ENCODE results near the gene MS4A15. TPM values are rescaled to one million over a fixed set of nuclear protein-coding genes. Genes with fewer than 3 reads are reported as not detected.

The MS4A15 gene
- total RNA-seq, 1 donor from 2014 or later, result not detected

DNA sequence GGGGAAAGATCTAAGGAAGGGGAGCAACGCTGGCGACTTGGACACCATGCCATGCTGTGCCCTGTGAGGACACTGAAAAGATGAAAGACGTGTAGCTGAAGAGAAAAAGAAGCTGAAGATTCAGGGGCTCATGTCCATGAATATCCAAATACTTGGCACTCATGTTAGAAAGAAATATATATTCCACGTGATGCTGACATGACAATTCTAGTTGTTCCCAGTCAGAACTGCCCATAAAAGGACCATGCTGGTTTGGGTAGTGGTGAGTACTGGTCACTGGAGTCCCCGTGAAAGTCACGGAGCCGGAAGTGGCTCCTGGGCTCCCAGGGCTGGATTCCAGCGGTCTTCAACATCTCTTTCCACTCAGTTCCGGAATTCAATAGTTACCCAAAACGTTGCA is 9.9 kb downstream of the MS4A15 start:
- Histone ChIP-seq H3K79me2 (ENCODE audit: insufficient read depth, low read length) (no peaks in the 10 kb centered on the region), H3K36me3 (ENCODE audit: insufficient read depth, low read length) (no peaks in the 10 kb centered on the region), H3K9ac (ENCODE audit: low read length) (no peak overlapping the region), H3K27ac (ENCODE audit: low read depth, low read length) (no peak overlapping the region), H4K20me1 (ENCODE audit: insufficient read depth, low read length) (no peaks in the 10 kb centered on the region), H3K4me2 (ENCODE audit: low read length) (no peak overlapping the region), H3K4me1 (ENCODE audit: insufficient read depth, low read length) (no peaks in the 10 kb centered on the region), H3K27me3 (ENCODE audit: insufficient read depth, low read length) (peaks cover 2% of the 10 kb centered on the region), H3K9me3 (ENCODE audit: insufficient read depth, low read depth, low read length) (no peaks in the 10 kb centered on the region), H2AFZ (ENCODE audit: low read depth, low read length) (no peak overlapping the region), H3K4me3 (ENCODE audit: insufficient read depth, low read depth, low read length) (no peak overlapping the region)
- FAIRE-seq (no peak), DNase-seq (ENCODE audit: low read depth) (no peak)
- H3K4me1 Mint-ChIP-seq (ENCODE audit: low read depth, unreplicated experiment), result peaks cover 2% of the 10 kb centered on the region
- no peak overlapping the region for H3K4me3 Mint-ChIP-seq (ENCODE audit: unreplicated experiment)
- TF ChIP-seq, protein P1, sequence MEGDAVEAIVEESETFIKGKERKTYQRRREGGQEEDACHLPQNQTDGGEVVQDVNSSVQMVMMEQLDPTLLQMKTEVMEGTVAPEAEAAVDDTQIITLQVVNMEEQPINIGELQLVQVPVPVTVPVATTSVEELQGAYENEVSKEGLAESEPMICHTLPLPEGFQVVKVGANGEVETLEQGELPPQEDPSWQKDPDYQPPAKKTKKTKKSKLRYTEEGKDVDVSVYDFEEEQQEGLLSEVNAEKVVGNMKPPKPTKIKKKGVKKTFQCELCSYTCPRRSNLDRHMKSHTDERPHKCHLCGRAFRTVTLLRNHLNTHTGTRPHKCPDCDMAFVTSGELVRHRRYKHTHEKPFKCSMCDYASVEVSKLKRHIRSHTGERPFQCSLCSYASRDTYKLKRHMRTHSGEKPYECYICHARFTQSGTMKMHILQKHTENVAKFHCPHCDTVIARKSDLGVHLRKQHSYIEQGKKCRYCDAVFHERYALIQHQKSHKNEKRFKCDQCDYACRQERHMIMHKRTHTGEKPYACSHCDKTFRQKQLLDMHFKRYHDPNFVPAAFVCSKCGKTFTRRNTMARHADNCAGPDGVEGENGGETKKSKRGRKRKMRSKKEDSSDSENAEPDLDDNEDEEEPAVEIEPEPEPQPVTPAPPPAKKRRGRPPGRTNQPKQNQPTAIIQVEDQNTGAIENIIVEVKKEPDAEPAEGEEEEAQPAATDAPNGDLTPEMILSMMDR (IDR thresholded peaks at IDR 0.05; ENCODE audit: insufficient read depth, low read depth, low read length), result no peak
- no peak for TF ChIP-seq EZH2 (IDR thresholded peaks at IDR 0.05; ENCODE audit: insufficient read depth, low read length)
- no peak overlapping the region for H3K27ac Mint-ChIP-seq (ENCODE audit: unreplicated experiment)
- H3K27me3 Mint-ChIP-seq (ENCODE audit: low read depth, unreplicated experiment), result peaks cover 5% of the 10 kb centered on the region
- no peaks in the 10 kb centered on the region for H3K36me3 Mint-ChIP-seq (ENCODE audit: low read depth, unreplicated experiment)
- peaks cover 6% of the 10 kb centered on the region for H3K9me3 Mint-ChIP-seq (ENCODE audit: unreplicated experiment)

DNA sequence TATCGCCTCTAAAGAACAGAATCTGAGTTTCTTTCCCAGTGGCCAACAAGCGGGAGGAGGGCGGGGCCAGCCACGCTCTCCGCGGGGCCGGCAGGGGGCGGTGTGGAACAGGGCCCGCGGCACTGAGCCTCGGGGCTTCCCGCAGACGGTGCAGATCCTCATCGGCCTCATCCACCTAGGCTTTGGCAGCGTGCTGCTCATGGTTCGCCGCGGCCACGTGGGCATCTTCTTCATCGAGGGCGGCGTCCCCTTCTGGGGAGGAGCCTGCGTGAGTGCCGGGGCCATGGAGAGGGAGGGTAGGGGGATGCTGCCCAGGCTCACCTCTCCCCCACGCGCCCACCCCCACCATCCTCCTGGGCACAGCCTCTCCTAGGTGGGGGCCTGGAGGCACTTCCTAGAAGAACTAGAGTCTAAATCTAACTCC is 10.7 kb downstream of the MS4A15 start:
- DNase-seq (ENCODE audit: low read depth) (no peak), FAIRE-seq (no peak)
- H3K4me1 Mint-ChIP-seq (ENCODE audit: low read depth, unreplicated experiment), result peaks cover 4% of the 10 kb centered on the region
- no peaks in the 10 kb centered on the region for H3K36me3 Mint-ChIP-seq (ENCODE audit: low read depth, unreplicated experiment)
- peaks cover 6% of the 10 kb centered on the region for H3K9me3 Mint-ChIP-seq (ENCODE audit: unreplicated experiment)
- no peak overlapping the region for H3K27ac ChIP-seq (ENCODE audit: low read depth, low read length)
- no peak overlapping the region for H3K4me2 ChIP-seq (ENCODE audit: low read length)
- H3K27me3 Mint-ChIP-seq (ENCODE audit: low read depth, unreplicated experiment), result peaks cover 5% of the 10 kb centered on the region
- H3K9ac ChIP-seq (ENCODE audit: low read length), result no peak overlapping the region
- no peak overlapping the region for H3K4me3 ChIP-seq (ENCODE audit: insufficient read depth, low read depth, low read length)
- no peak overlapping the region for H3K27ac Mint-ChIP-seq (ENCODE audit: unreplicated experiment)
- no peaks in the 10 kb centered on the region for H3K4me1 ChIP-seq (ENCODE audit: insufficient read depth, low read length)
- H3K79me2 ChIP-seq (ENCODE audit: insufficient read depth, low read length), result no peaks in the 10 kb centered on the region
- H3K36me3 ChIP-seq (ENCODE audit: insufficient read depth, low read length), result no peaks in the 10 kb centered on the region
- H4K20me1 ChIP-seq (ENCODE audit: insufficient read depth, low read length), result no peaks in the 10 kb centered on the region
- no peaks in the 10 kb centered on the region for H3K9me3 ChIP-seq (ENCODE audit: insufficient read depth, low read depth, low read length)
- peaks cover 2% of the 10 kb centered on the region for H3K27me3 ChIP-seq (ENCODE audit: insufficient read depth, low read length)
- no peak overlapping the region for H2AFZ ChIP-seq (ENCODE audit: low read depth, low read length)
- H3K4me3 Mint-ChIP-seq (ENCODE audit: unreplicated experiment), result no peak overlapping the region
- no peak for TF ChIP-seq EZH2 (IDR thresholded peaks at IDR 0.05; ENCODE audit: insufficient read depth, low read length)
- TF ChIP-seq, protein P1 (IDR thresholded peaks at IDR 0.05; ENCODE audit: insufficient read depth, low read depth, low read length), result peak; percentile 16

DNA sequence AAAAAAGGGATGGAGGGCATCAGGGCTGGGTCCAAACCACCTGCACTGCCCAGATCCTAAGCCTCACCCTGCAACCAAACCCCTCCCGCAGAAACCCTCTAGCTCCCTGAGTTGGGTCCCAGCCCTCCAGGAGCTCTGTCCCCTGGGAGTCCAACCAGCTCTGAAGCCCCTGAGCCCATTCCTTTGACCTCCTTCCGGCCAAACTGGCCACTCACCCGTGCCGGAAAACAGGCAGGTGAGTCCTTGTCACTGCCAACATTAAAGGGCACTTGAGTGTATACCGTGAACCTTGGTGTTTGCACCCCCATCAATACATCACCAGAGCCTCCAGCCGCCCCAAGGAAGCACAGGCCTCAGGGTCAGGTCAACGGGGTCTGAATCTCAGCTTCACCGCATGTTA is 11.5 kb downstream of the MS4A15 start:
- Mint-ChIP-seq H3K27me3 (ENCODE audit: low read depth, unreplicated experiment) (peaks cover 5% of the 10 kb centered on the region), H3K9me3 (ENCODE audit: unreplicated experiment) (peaks cover 6% of the 10 kb centered on the region), H3K4me3 (ENCODE audit: unreplicated experiment) (no peak overlapping the region), H3K4me1 (ENCODE audit: low read depth, unreplicated experiment) (peaks cover 4% of the 10 kb centered on the region), H3K27ac (ENCODE audit: unreplicated experiment) (no peak overlapping the region), H3K36me3 (ENCODE audit: low read depth, unreplicated experiment) (no peaks in the 10 kb centered on the region)
- Histone ChIP-seq H3K36me3 (ENCODE audit: insufficient read depth, low read length) (no peaks in the 10 kb centered on the region), H3K9ac (ENCODE audit: low read length) (no peak overlapping the region), H3K79me2 (ENCODE audit: insufficient read depth, low read length) (no peaks in the 10 kb centered on the region), H4K20me1 (ENCODE audit: insufficient read depth, low read length) (no peaks in the 10 kb centered on the region), H3K4me1 (ENCODE audit: insufficient read depth, low read length) (no peaks in the 10 kb centered on the region), H3K27me3 (ENCODE audit: insufficient read depth, low read length) (peaks cover 2% of the 10 kb centered on the region), H3K4me3 (ENCODE audit: insufficient read depth, low read depth, low read length) (no peak overlapping the region), H3K27ac (ENCODE audit: low read depth, low read length) (no peak overlapping the region), H3K4me2 (ENCODE audit: low read length) (no peak overlapping the region), H3K9me3 (ENCODE audit: insufficient read depth, low read depth, low read length) (no peaks in the 10 kb centered on the region), H2AFZ (ENCODE audit: low read depth, low read length) (no peak overlapping the region)
- FAIRE-seq, result no peak
- no peak for TF ChIP-seq EZH2 (IDR thresholded peaks at IDR 0.05; ENCODE audit: insufficient read depth, low read length)
- TF ChIP-seq, protein P1 (IDR thresholded peaks at IDR 0.05; ENCODE audit: insufficient read depth, low read depth, low read length), result no peak
- no peak for DNase-seq (ENCODE audit: low read depth)

Measured in astrocyte (in vitro differentiated cells and primary cell).